Liver (tissue), 9 donors: Measurements from ENCODE around the gene ITGBL1. TPM values are rescaled to one million over a fixed set of nuclear protein-coding genes. Genes with fewer than 3 reads are reported as not detected.

Experiments used
- DNase-seq: peaks from one replicate; pipeline ENCODE4 v3.0.0-alpha.2; 2017; ENCODE audit warnings: low spot score
- H3K27ac ChIP-seq, 2 donors: one replicate each; pipeline ENCODE4 v1.7.0; 2013; ENCODE audit warnings: inconsistent platforms in 2 of 2, low read length in 2 of 2, control low read depth in 1 of 2, low read depth in 1 of 2, mild to moderate bottlenecking in 1 of 2
- H3K27me3 ChIP-seq, 4 donors: one replicate each; pipeline versions ENCODE4 v1.6.1 to v1.7.0; 2013; ENCODE audit warnings: low read length in 3 of 4, inconsistent platforms in 1 of 4, mild to moderate bottlenecking in 1 of 4, moderate library complexity in 1 of 4; ENCODE audit not compliant: control insufficient read depth in 4 of 4, insufficient read depth in 4 of 4
- H3K36me3 ChIP-seq, 4 donors: one replicate each; pipeline versions ENCODE4 v1.6.1 to v1.7.0; 2013; ENCODE audit warnings: low read length in 3 of 4, mild to moderate bottlenecking in 3 of 4, low read depth in 1 of 4, moderate library complexity in 1 of 4; ENCODE audit not compliant: control insufficient read depth in 4 of 4, insufficient read depth in 3 of 4
- H3K4me1 ChIP-seq, 4 donors: one replicate each; pipeline versions ENCODE4 v1.6.1 to v1.7.0; 2013; ENCODE audit warnings: low read length in 3 of 4, mild to moderate bottlenecking in 3 of 4, moderate library complexity in 1 of 4; ENCODE audit not compliant: control insufficient read depth in 4 of 4, insufficient read depth in 4 of 4
- H3K4me3 ChIP-seq, 3 donors: one replicate each; pipeline versions ENCODE4 v1.6.1 to v1.7.0; 2013; ENCODE audit warnings: low read length in 3 of 3, control low read depth in 1 of 3, low read depth in 1 of 3, mild to moderate bottlenecking in 1 of 3
- H3K9ac ChIP-seq, 2 donors: one replicate each; pipeline ENCODE4 v1.7.0; 2013; ENCODE audit warnings: low read length in 2 of 2, mild to moderate bottlenecking in 2 of 2, moderate library complexity in 2 of 2, control low read depth in 1 of 2, low read depth in 1 of 2
- H3K9me3 ChIP-seq, 4 donors: one replicate each; pipeline versions ENCODE4 v1.6.1 to v1.7.0; 2013; ENCODE audit warnings: low read length in 3 of 4; ENCODE audit not compliant: control insufficient read depth in 4 of 4
- EGR1 ChIP-seq, 2 donors: IDR thresholded peaks; 2 replicates each; pipeline ENCODE4 v1.6.1; 2016 to 2018; ENCODE audit warnings: antibody characterized with exemption in 2 of 2, low read depth in 2 of 2
- FOXA2 ChIP-seq: IDR thresholded peaks from 2 replicates; pipeline ENCODE4 v1.6.1; 2016; ENCODE audit warnings: antibody characterized with exemption
- GABPA ChIP-seq, 2 donors: IDR thresholded peaks in 1 of 2; conservative IDR thresholded peaks in 1 of 2; 2 replicates each; pipeline ENCODE4 v1.6.1; 2016; ENCODE audit warnings: antibody characterized with exemption in 2 of 2, mild to moderate bottlenecking in 1 of 2, moderate library complexity in 1 of 2
- HNF4A ChIP-seq, 2 donors: conservative IDR thresholded peaks; 2 replicates each; pipeline ENCODE4 v1.6.1; 2016; ENCODE audit warnings: antibody characterized with exemption in 2 of 2, mild to moderate bottlenecking in 2 of 2
- HNF4G ChIP-seq: IDR thresholded peaks from 2 replicates; pipeline ENCODE4 v1.6.1; 2016; ENCODE audit warnings: antibody characterized with exemption
- JUND ChIP-seq, 2 donors: IDR thresholded peaks; 2 replicates each; pipeline ENCODE4 v1.6.1; 2016; ENCODE audit warnings: antibody characterized with exemption in 2 of 2
- MAX ChIP-seq: IDR thresholded peaks from 2 replicates; pipeline ENCODE4 v1.6.1; 2016; ENCODE audit warnings: antibody characterized with exemption
- NR2F2 ChIP-seq: IDR thresholded peaks from 2 replicates; pipeline ENCODE4 v1.6.1; 2016; ENCODE audit warnings: antibody characterized with exemption
- RAD21 ChIP-seq, 2 donors: IDR thresholded peaks; 2 replicates each; pipeline ENCODE4 v1.6.1; 2016; ENCODE audit warnings: antibody characterized with exemption in 2 of 2, mild to moderate bottlenecking in 2 of 2
- TAF1 ChIP-seq: conservative IDR thresholded peaks from 2 replicates; pipeline ENCODE4 v1.6.1; 2016; ENCODE audit warnings: antibody characterized with exemption, mild to moderate bottlenecking
- YY1 ChIP-seq: IDR thresholded peaks from 2 replicates; pipeline ENCODE4 v1.6.1; 2016; ENCODE audit warnings: antibody characterized with exemption, mild to moderate bottlenecking
- ZBTB33 ChIP-seq: IDR thresholded peaks from 2 replicates; pipeline ENCODE4 v1.6.1; 2016; ENCODE audit warnings: antibody characterized with exemption
- WGBS: extraction: QIAGEN DNeasy Blood & Tissue Kit; methylation state at CpG from one replicate; pipeline ENCODE4 v1.1.7; 2013; 5-methylcytosine and 5-hydroxymethylcytosine counted together
- polyA plus RNA-seq, 2 donors: library from polyadenylated mRNA; stranded (reverse) in 1 of 2; unstranded in 1 of 2; fragments of 200-250 nt in 1 of 2; fragments of >200 nt in 1 of 2; fragmentation: Nextera tagmentation in 1 of 2; extraction: Ambion mirVana in 1 of 2; gene quantifications; one replicate each; pipeline versions ENCODE4 v1.2.1 to v1.2.3, GENCODE V29; 2013 to 2015
- total RNA-seq, 2 donors: library from RNA; depleted of rRNA; stranded (reverse); fragments of >200 nt; gene quantifications; one replicate each; pipeline ENCODE4 v1.2.3, GENCODE V29; 2014
- TF ChIP-seq, protein P1 (sequence below): IDR thresholded peaks from 2 replicates; pipeline ENCODE4 v1.6.1; 2016; ENCODE audit warnings: antibody characterized with exemption, mild to moderate bottlenecking
- TF ChIP-seq, protein P2 (sequence below): fragments of 150-350 bp; IDR thresholded peaks from 2 replicates; pipeline ENCODE4 v1.5.1; 2017; ENCODE audit warnings: improper control_type of control experiment, low read depth, low read length; ENCODE audit not compliant: missing input control
- donor health status: healthy.
- donor health status: healthy.
- donor health status: healthy.
- donor health status: healthy.
- donor health status: healthy.

The ITGBL1 gene
- total and polyA plus RNA-seq, 4 donors, result 0.28 to 2.2 (median 1.2) TPM

GRCh38 chr13:101522607-101523006, 70.1 kb downstream of the ITGBL1 start:
- H3K36me3 ChIP-seq, result no peaks in the 10 kb centered on the region
- H3K9ac ChIP-seq, result no peak overlapping the region
- H3K27ac ChIP-seq, result no peak overlapping the region
- TF ChIP-seq EGR1 (IDR thresholded peaks at IDR 0.05; ENCODE audit: low read depth in 2 of 2) (no peak), MAX (no peak), HNF4G (no peak), ZBTB33 (no peak), RAD21 (IDR thresholded peaks at IDR 0.05) (no peak), GABPA (IDR thresholded peaks at IDR 0.05 in 1 of 2, conservative IDR thresholded peaks at IDR 0.05 in 1 of 2) (no peak), FOXA2 (no peak)
- TF ChIP-seq, protein P1, sequence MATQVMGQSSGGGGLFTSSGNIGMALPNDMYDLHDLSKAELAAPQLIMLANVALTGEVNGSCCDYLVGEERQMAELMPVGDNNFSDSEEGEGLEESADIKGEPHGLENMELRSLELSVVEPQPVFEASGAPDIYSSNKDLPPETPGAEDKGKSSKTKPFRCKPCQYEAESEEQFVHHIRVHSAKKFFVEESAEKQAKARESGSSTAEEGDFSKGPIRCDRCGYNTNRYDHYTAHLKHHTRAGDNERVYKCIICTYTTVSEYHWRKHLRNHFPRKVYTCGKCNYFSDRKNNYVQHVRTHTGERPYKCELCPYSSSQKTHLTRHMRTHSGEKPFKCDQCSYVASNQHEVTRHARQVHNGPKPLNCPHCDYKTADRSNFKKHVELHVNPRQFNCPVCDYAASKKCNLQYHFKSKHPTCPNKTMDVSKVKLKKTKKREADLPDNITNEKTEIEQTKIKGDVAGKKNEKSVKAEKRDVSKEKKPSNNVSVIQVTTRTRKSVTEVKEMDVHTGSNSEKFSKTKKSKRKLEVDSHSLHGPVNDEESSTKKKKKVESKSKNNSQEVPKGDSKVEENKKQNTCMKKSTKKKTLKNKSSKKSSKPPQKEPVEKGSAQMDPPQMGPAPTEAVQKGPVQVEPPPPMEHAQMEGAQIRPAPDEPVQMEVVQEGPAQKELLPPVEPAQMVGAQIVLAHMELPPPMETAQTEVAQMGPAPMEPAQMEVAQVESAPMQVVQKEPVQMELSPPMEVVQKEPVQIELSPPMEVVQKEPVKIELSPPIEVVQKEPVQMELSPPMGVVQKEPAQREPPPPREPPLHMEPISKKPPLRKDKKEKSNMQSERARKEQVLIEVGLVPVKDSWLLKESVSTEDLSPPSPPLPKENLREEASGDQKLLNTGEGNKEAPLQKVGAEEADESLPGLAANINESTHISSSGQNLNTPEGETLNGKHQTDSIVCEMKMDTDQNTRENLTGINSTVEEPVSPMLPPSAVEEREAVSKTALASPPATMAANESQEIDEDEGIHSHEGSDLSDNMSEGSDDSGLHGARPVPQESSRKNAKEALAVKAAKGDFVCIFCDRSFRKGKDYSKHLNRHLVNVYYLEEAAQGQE, result no peak
- WGBS, result 63% methylated on average over 5 of the region's 5 CpGs
- no peak overlapping the region for H3K4me3 ChIP-seq
- no peaks in the 10 kb centered on the region for H3K4me1 ChIP-seq
- H3K27me3 ChIP-seq, result no peaks in the 10 kb centered on the region
- H3K9me3 ChIP-seq, result no peaks in the 10 kb centered on the region
- no peak for DNase-seq

DNA sequence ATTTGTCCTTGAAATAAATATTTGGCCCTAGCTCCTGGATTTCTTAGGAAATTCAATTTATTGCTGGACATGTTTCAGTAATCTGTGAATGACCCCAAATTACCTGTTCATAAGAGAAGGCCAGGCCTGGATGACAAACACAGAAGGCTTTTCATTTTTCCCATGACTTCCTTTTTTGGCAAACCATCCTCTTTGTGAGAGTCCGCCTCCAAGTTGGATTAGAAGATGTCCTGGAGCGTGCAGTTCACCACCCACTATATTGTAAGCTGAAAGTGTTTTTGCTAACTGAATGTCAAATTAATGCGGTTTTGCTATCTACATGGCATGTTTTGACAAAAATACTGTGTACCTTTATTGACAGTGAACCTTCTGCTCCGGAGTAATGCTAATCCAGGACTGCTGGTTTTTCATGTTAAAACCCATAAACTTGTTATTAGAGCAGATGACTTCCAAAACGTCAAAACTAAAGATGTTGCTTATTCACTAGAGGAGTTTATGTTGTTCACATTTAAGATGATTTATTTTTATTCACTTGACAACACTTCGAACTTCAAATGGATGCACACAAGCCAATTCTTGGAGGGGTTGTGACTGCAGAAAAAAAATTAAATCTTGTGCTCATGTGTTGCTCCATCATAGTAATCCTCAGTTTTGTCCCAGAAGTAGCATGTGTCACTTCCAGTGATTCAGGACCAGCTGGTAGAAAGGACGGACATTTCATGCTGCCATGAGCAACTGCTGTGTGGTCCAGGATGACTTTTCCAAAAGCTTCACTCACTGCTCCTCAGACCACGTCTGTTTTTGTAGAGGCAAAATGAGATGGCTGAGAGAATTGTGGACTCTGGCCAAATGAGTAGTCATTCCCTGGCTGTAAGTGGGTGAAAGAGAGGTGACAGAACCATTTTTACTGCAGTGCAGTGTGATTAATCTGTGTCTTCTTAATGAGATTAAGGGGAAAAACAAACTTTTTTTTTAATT, 71.0 kb downstream of the ITGBL1 start:
- Histone ChIP-seq H3K9ac (no peak overlapping the region), H3K36me3 (no peaks in the 10 kb centered on the region), H3K4me1 (no peaks in the 10 kb centered on the region), H3K9me3 (no peaks in the 10 kb centered on the region), H3K27ac (no peak overlapping the region), H3K4me3 (no peak overlapping the region), H3K27me3 (no peaks in the 10 kb centered on the region)
- no peak for DNase-seq
- TF ChIP-seq JUND (IDR thresholded peaks at IDR 0.05) (no peak), FOXA2 (no peak), MAX (no peak), RAD21 (IDR thresholded peaks at IDR 0.05) (no peak), YY1 (no peak), HNF4G (no peak), HNF4A (conservative IDR thresholded peaks at IDR 0.05) (no peak), NR2F2 (no peak), TAF1 (no peak)
- TF ChIP-seq, protein P2, sequence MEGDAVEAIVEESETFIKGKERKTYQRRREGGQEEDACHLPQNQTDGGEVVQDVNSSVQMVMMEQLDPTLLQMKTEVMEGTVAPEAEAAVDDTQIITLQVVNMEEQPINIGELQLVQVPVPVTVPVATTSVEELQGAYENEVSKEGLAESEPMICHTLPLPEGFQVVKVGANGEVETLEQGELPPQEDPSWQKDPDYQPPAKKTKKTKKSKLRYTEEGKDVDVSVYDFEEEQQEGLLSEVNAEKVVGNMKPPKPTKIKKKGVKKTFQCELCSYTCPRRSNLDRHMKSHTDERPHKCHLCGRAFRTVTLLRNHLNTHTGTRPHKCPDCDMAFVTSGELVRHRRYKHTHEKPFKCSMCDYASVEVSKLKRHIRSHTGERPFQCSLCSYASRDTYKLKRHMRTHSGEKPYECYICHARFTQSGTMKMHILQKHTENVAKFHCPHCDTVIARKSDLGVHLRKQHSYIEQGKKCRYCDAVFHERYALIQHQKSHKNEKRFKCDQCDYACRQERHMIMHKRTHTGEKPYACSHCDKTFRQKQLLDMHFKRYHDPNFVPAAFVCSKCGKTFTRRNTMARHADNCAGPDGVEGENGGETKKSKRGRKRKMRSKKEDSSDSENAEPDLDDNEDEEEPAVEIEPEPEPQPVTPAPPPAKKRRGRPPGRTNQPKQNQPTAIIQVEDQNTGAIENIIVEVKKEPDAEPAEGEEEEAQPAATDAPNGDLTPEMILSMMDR, result no peak
- 71% methylated on average over 8 of the region's 8 CpGs for WGBS
